NB4 (cell line): ENCODE data around the gene APOC4.

Experiments
- CTCF ChIP-seq: IDR thresholded peaks from one replicate; pipeline ENCODE4 v1.5.1; 2012; ENCODE audit warnings: low read depth, low read length
- POLR2A ChIP-seq: IDR thresholded peaks from 2 replicates; pipeline ENCODE4 v1.6.1; 2011; ENCODE audit warnings: mild to moderate bottlenecking; ENCODE audit not compliant: insufficient read length; ENCODE audit errors: extremely low read depth

DNA sequence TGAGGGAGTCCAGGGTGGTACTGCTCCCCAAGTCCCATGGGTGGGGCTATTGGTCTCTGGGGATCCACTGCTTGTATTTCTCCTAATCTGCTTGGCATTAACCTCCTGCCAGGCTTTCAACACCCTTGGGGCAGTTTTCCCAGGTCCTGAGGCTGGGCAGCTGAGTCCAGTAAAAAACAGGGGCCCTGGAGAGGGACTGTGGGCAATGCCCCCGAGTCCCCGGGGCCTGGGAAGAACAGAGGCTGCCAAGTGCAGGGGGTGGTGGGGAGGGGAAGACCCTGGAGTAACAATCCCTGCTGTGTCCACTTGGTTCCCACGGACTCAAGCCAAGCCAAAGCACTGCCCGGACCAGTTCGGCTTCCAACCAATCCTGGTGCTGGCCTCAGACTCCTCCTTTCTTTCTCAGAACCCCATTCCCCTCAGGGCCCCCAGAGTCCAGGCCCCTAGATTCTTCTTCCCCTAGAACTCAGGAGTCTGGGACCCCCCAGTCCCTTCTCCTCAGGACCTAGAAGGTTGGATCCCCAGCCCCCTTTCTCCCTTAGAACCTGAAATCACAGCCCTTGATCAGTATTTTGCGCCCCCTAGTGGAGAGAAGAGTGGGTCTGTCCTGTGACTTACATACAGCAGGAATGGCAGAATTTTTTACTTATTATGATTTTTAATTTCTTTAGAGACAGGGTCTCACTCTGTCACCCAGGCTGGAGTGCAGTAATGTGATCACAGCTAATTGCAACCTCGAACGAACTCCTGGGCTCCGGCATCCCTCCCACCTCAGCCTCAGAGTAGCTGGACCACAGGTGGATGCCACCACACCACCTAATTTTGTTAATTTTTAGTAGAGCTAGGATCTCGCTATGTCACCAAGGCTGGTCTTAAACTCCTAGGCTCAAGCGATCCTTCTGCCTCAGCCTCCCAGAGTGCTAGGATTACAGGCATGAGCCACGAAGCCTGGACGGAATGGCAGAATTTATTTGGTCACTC is 9.4 kb downstream of the APOC4 start:
- TF ChIP-seq CTCF (peak; percentile 63), POLR2A (no peak)
